HG03039 (cell line): ENCODE measurements around the gene ZNF653.
"Not testable (repeated sequence)": the region's sequence is repeated elsewhere in the genome, so short reads cannot be mapped to it uniquely, and the experiment has no call there.

ENCODE experiments used
- ATAC-seq: cut with Tn5 transposase; IDR thresholded peaks from one replicate; pipeline ENCODE4 v1.9.1; 2021; ENCODE audit warnings: mild to moderate bottlenecking, moderate library complexity; ENCODE audit not compliant: unreplicated experiment

The ZNF653 gene

GRCh38 chr19:11458912-11459311, 46.7 kb downstream of the ZNF653 start:
- ATAC-seq, result not testable (repeated sequence)

GRCh38 chr19:11458236-11458900, 47.3 kb downstream of the ZNF653 start:
- ATAC-seq, result no peak

- ATAC-seq, result no peak
Observed at GRCh38 chr19:11457831-11458230, 47.8 kb downstream of the ZNF653 start.

- ATAC-seq, result no peak
Observed at GRCh38 chr19:11457115-11457514, 48.5 kb downstream of the ZNF653 start.

- no peak for ATAC-seq
Observed at GRCh38 chr19:11456659-11457058, 49.0 kb downstream of the ZNF653 start.

DNA sequence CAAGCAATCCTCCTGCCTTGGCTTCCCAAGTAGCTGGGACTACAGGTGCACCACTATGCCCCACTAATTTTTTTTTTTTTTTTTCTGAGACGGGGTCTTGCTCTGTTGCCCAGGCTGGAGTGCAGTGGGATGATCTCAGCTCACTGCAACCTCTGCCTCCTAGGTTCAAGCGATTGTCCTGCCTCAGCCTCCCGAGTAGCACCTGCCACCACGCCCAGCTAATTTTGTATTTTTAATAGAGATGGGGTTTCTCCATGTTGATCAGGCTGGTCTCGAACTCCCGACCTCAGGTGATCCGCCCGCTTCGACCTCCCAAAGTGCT, 50.4 kb downstream of the ZNF653 start:
- ATAC-seq, result not testable (repeated sequence)

DNA sequence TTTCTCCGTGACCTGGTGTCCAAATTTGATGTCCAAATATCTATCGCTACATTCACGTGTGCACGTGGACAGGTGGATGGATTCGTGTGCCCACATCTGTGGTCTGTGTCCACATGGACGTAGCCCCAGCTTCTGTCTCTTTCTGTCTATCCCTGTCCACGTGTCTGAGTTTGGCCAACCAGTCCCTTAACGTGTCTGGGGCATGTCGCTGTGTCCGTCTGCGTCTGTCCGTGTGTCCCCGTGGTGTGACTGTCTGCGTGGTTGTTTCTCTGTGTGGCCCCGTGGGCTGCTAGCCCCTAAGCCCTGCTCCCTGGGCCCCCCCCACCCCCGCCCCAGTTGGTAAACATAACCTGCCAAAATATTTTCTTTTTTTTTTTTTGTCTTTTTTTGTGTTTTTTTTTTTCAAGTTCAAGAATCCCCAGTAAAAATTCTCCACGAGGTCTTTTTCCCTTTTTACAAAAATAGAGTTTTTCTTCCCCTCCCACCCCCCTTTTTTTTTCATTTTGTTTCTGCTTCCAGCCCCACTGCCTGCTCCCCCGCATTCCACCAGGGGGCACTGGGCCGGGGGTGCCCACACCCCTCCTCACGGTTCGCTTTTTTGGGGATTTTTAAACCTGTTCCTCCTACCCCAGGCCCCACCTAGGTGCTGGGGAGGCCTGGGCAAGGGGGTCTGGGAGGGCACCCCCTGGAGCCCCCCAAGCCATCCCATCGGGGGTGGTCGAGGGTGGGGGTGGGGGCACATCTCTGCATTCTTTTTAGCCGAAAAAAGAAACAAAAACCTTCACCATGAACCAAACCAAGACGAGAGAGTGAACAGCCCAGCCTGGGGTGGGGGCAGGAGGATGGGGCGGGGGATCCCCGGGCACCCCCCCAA, 51.9 kb downstream of the ZNF653 start:
- ATAC-seq, result no peak

DNA sequence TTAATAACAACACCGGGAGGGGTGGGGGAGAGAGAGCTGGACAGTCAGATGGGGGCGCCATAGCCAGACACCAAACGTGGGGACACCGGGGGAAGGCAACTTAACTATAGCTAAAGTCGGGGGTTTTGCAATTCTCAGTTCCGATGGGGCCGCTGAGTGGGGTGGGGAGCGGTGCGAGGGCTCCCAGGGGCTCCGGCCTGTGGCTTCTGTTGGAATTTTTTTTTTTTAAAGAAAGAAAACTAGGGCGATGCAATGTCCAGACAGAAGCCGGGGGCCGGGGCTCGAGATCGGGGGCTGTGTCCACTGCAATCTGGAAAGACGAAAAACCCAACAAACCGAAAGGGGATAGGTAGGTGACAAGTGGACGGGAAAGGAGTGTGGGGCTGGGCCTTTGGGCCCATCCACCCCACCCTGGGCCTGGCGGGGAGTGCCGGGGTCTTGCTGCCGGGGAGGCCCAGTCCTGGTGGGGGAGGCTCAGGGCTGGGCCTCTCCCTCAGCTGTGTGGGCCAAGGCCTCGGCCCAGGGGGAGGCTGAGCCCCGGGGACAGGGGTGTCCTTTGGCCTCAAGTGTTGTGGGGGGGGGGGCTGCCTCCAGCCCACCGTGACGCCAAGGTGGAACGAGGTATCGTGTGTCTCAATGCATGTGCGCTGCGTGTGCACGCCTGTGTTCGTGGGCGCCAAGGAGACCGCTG, 52.9 kb downstream of the ZNF653 start:
- ATAC-seq, result no peak

DNA sequence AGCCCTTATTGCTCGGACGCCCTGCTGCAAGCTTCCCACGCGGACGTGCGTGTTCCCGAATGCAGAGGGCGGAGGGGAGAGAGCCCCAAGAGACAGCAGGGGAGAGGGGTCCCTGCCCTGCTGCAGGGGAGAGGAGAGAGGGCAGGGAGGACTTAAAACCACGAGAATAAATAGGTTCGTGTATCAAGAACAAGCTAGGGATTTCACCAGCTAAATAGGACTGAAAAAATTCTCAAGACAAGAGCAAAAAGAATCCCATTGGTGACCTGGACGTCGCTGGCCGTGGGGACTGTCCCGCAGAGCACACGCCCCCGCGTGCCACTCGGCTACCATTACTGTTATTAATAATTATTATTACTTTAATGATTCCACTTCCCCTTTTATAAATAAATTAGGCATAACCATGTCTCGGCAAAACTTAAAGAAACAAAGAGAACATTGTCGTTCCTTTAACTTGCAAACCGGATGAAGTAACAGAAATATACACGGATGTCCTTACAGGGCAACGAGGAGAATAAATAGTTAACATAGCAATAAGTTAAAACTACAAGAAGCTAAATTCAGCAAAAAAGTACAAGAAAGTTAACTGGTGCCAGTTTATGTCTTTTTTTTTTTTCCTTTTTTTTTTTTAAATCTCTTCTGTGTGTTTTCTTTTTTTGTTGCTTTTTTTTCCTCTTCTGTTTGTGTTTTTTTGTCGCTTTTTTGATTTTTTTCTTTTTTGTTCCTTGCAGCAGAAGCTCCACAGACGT, 53.6 kb downstream of the ZNF653 start:
- ATAC-seq, result no peak

DNA sequence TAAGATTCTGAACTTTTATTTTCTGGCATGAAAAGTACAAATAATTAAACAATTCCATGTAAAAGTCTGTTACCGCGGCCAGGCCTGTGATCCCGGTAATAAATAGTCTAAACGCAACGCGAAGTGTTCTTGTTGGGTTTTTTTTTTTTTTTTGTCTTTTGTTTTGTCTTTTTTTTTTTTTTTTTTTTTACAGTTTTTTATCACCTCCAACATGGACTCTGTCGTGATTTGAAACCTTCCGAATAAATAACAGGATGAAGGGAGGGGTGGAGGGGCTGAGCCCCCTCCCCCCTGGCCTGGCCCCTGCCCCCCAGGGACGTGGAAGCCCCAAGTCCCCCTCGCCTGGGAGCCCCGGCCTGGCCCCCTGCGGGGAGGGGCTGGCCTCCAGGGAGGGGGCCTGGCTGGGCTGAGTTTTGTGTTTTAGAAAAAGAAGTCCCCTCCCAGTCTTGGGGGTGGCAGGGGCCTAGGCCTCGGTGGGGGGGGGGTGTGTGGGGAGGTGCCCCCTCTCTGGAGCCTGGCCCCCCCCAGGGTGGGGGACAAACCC, 54.2 kb downstream of the ZNF653 start:
- no peak for ATAC-seq

DNA sequence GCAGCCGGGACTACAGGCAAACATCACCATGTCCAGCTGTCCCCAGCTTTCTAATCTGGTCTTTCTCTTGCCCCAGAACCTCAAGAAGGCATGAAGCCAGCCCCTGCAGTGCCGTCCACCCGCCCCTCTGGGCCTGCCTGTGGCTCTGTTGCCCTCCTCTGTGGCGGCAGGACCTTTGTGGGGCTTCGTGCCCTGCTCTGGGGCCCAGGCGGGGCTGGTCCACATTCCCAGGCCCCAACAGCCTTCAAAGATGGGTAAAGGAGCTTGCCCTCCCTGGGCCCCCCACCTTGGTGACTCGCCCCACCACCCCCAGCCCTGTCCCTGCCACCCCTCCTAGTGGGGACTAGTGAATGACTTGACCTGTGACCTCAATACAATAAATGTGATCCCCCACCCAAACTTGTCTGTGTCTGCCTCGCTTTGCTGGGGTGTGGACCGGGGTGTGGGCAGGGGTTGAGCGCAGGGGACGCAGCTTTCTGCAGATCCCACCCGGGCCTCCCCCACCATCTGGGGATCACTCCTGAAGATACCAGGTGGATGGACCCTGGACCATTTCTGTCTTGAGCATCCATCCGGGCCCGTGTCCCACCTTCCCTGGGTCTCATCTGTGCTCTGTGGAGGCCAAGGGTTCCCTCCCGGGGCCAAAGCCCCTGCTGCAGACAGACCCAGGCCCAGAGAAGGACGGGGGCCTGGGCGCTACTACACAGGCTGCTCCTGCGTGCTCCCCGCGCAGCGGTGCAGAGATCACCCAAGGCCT, 54.9 kb downstream of the ZNF653 start:
- no peak for ATAC-seq

DNA sequence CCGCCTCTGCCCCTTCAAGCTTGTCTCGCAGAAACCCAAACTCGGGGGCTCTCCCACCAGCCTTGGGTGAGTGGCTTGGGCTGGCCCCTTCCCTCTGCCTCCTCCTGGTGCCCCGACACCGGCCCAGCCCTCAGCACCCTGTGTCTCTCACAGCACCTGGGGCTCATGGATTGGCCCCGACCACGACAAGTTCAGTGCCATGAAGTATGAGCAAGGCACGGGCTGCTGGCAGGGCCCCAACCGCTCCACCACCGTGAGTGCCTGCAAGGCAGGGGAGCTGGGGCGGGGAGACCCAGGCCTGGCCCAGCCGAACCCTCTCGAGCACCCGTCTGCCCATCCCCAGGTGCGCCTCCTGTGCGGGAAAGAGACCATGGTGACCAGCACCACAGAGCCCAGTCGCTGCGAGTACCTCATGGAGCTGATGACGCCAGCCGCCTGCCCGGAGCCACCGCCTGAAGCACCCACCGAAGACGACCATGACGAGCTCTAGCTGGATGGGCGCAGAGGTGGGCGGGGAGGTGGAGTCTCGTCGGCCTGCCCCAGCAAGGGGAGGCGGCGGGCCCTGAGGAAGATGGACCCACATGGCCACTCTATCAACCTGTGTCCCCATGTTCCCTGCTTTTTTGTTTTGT, 56.6 kb downstream of the ZNF653 start:
- ATAC-seq, result no peak

- ATAC-seq, result no peak
Observed at GRCh38 chr19:11448410-11448809, 57.2 kb downstream of the ZNF653 start.

- no peak for ATAC-seq
Observed at GRCh38 chr19:11447347-11448262, 58.0 kb downstream of the ZNF653 start.

GRCh38 chr19:11446652-11447301, 58.9 kb downstream of the ZNF653 start:
- ATAC-seq, result no peak

DNA sequence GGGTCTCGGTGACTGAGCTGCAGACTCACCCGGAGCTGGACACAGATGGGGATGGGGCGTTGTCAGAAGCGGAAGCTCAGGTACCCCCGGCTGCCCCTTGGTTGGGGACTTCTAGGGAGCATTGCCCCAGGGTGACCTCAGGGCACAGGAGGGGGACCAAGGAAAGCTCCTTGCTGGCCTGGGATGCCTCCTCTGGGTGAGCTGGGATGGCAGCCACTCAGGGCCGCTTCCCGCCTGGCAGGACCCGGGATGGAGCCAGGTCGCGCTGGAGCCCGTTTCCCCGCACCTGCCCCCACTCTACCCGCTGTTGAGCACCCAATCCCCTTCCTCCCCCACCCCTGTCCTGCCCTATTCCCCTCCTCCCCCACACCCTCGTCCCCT, 59.4 kb downstream of the ZNF653 start:
- ATAC-seq, result no peak

DNA sequence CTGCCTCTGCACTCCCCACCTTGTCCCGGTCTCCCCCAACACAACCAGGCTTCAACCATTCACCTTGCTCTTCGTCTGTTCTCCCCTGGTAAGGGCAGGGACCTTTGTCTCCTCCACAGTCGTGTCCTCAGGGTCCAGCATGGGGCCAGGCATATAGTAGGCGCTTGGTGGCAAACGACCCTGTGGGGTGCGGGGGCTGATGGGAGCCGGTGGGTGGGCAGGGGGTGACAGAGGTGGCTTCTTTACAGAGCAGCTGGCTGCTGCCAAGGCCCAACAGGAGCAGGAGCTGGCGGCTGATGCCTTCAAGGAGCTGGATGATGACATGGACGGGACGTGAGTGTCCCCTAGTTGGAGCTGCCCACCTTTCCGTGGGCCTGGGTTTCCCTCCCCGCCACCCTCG, 60.5 kb downstream of the ZNF653 start:
- ATAC-seq, result no peak

GRCh38 chr19:11444059-11444458, 61.6 kb downstream of the ZNF653 start:
- no peak for ATAC-seq
